HG03060 (cell line): ENCODE measurements around the gene CT45A5.
"Not testable (repeated sequence)": the region's sequence is repeated elsewhere in the genome, so short reads cannot be mapped to it uniquely, and the experiment has no call there.

Experiments used
- ATAC-seq: cut with Tn5 transposase; IDR thresholded peaks from one replicate; pipeline ENCODE4 v1.9.1; 2021; ENCODE audit warnings: low read depth, moderate number of reproducible peaks; ENCODE audit not compliant: unreplicated experiment

The CT45A5 gene, protein sequence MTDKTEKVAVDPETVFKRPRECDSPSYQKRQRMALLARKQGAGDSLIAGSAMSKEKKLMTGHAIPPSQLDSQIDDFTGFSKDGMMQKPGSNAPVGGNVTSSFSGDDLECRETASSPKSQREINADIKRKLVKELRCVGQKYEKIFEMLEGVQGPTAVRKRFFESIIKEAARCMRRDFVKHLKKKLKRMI

DNA sequence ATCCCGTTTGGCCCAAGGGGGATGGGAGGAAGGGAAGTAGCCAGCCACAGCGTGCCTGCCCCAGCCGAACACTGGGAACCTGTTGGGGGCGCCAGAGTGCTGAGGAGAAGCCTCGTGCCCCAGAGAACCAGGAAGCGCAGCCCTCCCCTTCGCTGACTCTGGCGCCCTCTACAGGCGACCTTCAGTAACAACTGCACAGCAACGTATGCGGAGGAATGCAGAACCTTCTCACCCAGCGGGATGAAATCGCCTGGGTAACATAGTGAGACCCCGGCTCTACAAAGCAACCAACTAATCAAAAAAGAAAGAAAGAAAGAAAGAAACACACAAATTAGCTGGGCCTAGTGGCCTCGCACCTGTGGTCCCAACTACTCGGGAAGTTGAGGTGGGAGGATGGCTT, at the start of gene CT45A5:
Gene CT45A5, minus strand, starts transcription at position 101 of the 400 bp plus-strand sequence. CDS start 3,774 bp downstream, outside the sequence.
- not testable (repeated sequence) for ATAC-seq

- ATAC-seq: not testable (repeated sequence)
Observed at GRCh38 chrX:135819912-135820311, 34.6 kb upstream of the CT45A5 start, which contains the start of gene CT45A2. CT45A2 (minus strand) TSS chrX:135820012; CDS start chrX:135816265, 3,747 bp downstream.

DNA sequence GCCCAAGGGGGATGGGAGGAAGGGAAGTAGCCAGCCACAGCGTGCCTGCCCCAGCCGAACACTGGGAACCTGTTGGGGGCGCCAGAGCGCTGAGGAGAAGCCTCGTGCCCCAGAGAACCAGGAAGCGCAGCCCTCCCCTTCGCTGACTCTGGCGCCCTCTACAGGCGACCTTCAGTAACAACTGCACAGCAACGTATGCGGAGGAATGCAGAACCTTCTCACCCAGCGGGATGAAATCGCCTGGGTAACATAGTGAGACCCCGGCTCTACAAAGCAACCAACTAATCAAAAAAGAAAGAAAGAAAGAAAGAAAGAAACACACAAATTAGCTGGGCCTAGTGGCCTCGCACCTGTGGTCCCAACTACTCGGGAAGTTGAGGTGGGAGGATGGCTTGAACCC, 17.4 kb upstream of the CT45A5 start, which contains the start of gene CT45A6:
Gene CT45A6, minus strand, starts transcription at position 101 of the 400 bp plus-strand sequence. CDS start 3,794 bp downstream, outside the sequence.
- not testable (repeated sequence) for ATAC-seq

DNA sequence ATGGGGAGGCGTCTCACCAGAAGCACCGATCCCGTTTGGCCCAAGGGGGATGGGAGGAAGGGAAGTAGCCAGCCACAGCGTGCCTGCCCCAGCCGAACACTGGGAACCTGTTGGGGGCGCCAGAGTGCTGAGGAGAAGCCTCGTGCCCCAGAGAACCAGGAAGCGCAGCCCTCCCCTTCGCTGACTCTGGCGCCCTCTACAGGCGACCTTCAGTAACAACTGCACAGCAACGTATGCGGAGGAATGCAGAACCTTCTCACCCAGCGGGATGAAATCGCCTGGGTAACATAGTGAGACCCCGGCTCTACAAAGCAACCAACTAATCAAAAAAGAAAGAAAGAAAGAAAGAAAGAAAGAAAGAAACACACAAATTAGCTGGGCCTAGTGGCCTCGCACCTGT, 17.2 kb downstream of the CT45A5 start, which contains the start of gene CT45A3:
Gene CT45A3, minus strand, starts transcription at position 101 of the 400 bp plus-strand sequence. CDS start 3,747 bp downstream, outside the sequence.
- not testable (repeated sequence) for ATAC-seq

- ATAC-seq: not testable (repeated sequence)
Observed at GRCh38 chrX:135744739-135745138, 40.6 kb downstream of the CT45A5 start.

DNA sequence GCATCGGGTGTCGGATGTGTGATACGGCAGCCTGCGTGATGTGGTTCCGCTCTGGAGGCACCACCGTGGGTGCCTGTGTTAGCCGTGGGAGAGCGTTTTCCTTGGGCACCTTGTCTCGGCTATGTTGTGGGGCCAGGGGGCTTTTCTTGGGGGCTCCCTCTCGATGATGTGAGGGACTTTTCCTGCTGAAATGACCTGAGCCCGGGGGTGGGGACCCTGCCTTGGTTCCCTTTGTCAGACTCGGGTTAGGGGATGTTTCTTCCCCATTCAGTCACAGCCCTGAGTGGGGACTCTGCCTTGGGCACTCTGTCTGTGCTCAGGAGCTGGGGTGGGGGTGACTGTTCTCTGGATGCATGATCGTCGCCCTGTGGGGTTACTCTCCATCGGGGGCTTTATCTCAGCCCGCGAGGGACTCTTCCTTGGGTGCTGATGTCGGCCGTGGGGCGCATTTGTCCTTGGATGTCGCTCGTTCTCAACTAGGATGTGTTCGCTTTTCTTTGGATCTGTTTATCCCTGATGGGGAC, 44.0 kb downstream of the CT45A5 start:
- ATAC-seq: no peak

DNA sequence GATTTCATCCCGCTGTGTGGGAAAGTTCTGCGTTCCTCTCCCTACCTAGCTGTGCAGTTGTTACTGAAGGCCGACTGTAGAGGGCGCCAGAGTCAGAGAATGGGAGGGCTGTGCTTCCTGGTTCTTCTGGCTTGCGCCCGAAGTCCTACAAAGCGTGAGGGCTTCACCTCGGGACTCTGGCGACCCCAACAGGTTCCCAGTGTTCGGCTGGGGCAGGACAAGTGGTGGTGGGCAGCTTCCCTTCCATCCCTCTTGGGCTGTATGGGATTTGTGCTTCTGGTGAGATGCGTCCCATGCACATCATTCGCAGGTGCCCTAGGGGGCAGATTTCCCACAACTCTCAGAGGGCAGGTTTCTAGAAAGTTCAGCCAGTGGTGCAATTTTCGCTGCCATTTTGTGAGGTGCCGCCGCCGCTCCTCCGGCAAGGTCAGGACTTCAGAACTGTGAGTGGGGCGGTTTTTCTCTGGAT, 44.6 kb downstream of the CT45A5 start:
- no peak for ATAC-seq

DNA sequence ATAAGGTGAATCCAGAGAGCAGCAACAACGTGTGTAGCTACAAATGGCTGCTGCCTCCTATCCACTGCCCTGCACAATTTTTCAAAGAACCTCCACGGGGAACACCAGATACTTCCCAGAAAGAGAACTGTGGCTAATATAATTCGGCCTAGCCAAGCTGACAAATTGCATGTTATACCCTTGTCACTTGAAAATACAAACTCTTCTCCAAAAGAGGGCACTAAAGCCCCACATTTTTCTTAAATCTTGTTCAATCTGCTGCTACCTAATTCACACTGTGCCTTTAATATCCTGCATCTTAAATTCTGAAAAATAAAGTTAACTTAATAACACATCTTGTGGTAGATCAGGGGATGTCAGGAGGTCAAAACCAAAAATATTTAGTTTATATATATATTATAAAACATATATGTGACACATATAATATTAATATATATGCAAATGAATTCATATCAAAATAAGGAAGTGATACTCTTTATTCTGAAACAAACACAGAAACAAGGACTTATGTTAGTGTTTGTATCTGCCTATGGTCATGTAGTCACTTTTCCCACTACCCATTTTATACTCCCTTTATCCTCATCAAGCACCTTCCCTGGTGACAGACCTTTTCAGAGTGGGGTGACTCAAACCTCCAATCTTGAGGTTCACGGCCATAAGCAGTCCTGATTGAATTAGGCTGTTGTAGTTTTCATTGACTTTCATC, 47.8 kb downstream of the CT45A5 start:
- no peak for ATAC-seq

- not testable (repeated sequence) for ATAC-seq
Observed at GRCh38 chrX:135734666-135735065, 50.6 kb downstream of the CT45A5 start.
